H1 (cell line): ENCODE results near the gene MYCBPAP. TPM values are rescaled to one million over a fixed set of nuclear protein-coding genes. Genes with fewer than 3 reads are reported as not detected.

Experiments
- SIN3A ChIP-seq, 2 experiments: IDR thresholded peaks in 1 of 2; conservative IDR thresholded peaks in 1 of 2; 2 replicates each; pipeline ENCODE4 v1.6.1; 2011 to 2012; ENCODE audit warnings: low read length in 2 of 2, improper control_type of control experiment in 1 of 2, low read depth in 1 of 2, mild to moderate bottlenecking in 1 of 2
- polyA plus RNA-seq, 7 experiments: library from polyadenylated mRNA; depleted of rRNA in 3 of 7; stranded (reverse) in 5 of 7; unstranded in 2 of 7; fragments of >200 nt in 5 of 7; fragments of 200-250 nt in 2 of 7; gene quantifications; 1 replicate in 5 of 7; 2 replicates in 1 of 7; 4 replicates in 1 of 7; pipeline versions ENCODE4 v1.2.1 to v1.2.3, GENCODE V29; 2011 to 2013; ENCODE audit warnings: missing spikeins in 2 of 7, mixed read lengths in 2 of 7
- total RNA-seq: library from RNA; stranded (reverse); fragmentation: NEBNext Ultra II Directional; extraction: Animal tissue kit (Norgen Biotek cat#: 25700); gene quantifications from 2 replicates; pipeline ENCODE4 v1.2.1, GENCODE V29; 2021

Gene MYCBPAP
- total and polyA plus RNA-seq, 2 of the 8 experiments (the other 6 are each of a cell fraction or from before 2014, with no cell fraction given) = 0.89 to 3.3 TPM

GRCh38 chr17:50466371-50467113 lies 41.7 kb upstream of the MYCBPAP start (continued):
- no peak for TF ChIP-seq SIN3A (conservative IDR thresholded peaks at IDR 0.05 in 1 of 2, IDR thresholded peaks at IDR 0.05 in 1 of 2; ENCODE audit: low read depth in 1 of 2, low read length in 2 of 2)
